Right lobe of liver (tissue), 6 donors: ENCODE results near the gene MUSTN1. TPM values are rescaled to one million over a fixed set of nuclear protein-coding genes. Genes with fewer than 3 reads are reported as not detected.

Source experiments
- ATAC-seq, 4 donors: fragments of 200-7000 bp; cut with Tn5 transposase; one replicate each; pipeline ENCODE4 v1.9.1; 2020; ENCODE audit warnings: mild to moderate bottlenecking in 4 of 4, moderate library complexity in 4 of 4
- DNase-seq, 3 donors: peaks; one replicate each; pipeline ENCODE4 v3.0.0-alpha.2; 2020
- H3K27ac ChIP-seq, 3 donors: fragments of 200-600 bp; one replicate each; pipeline ENCODE4 v1.8.0; 2022
- H3K27me3 ChIP-seq, 2 donors: fragments of 200-600 bp; one replicate each; pipeline ENCODE4 v1.8.0; 2022
- H3K36me3 ChIP-seq, 4 donors: fragments of 200-600 bp; sonication (generic) in 1 of 4; one replicate each; pipeline versions ENCODE4 v1.5.1 to v1.8.0; 2017 to 2022; ENCODE audit warnings: control low read depth in 1 of 4
- H3K4me1 ChIP-seq, 4 donors: fragments of 200-600 bp; sonication (generic) in 1 of 4; one replicate each; pipeline versions ENCODE4 v1.5.1 to v1.8.0; 2017 to 2022; ENCODE audit warnings: control low read depth in 1 of 4
- H3K4me3 ChIP-seq, 3 donors: fragments of 200-600 bp; one replicate each; pipeline ENCODE4 v1.8.0; 2022
- H3K9me3 ChIP-seq, 4 donors: fragments of 200-600 bp; sonication (generic) in 1 of 4; one replicate each; pipeline versions ENCODE4 v1.5.1 to v1.8.0; 2017 to 2022; ENCODE audit warnings: control low read depth in 1 of 4
- CTCF ChIP-seq, 4 donors: fragments of 200-600 bp in 3 of 4; fragments of 450-650 bp in 1 of 4; IDR thresholded peaks; one replicate each; pipeline versions ENCODE4 v1.5.1 to v1.8.0; 2016 to 2022; ENCODE audit warnings: antibody characterized with exemption in 4 of 4, mild to moderate bottlenecking in 2 of 4
- POLR2A ChIP-seq: fragments of 450-650 bp; IDR thresholded peaks from one replicate; pipeline ENCODE4 v1.6.1; 2017; ENCODE audit warnings: antibody characterized with exemption, mild to moderate bottlenecking
- WGBS: methylation state at CpG from one replicate; pipeline ENCODE4 v1.1.6; 2018; ENCODE audit warnings: low coverage, low lambda C conversion rate; ENCODE audit not compliant: insufficient coverage; ENCODE audit errors: missing lambda C conversion rate; 5-methylcytosine and 5-hydroxymethylcytosine counted together
- intact Hi-C, 2 donors: fragments of 100-400 bp; cut with DNase I; formaldehyde crosslinking; loops; one replicate each; pipeline versions ENCODE4 v1.11.2 to v1.14.1; 2022
- total RNA-seq, 6 experiments: library from RNA; depleted of rRNA in 2 of 6; stranded (reverse); fragments of >200 nt in 2 of 6; fragmentation: NEBNext Ultra II Directional in 3 of 6; extraction: Animal tissue kit (Norgen Biotek cat#: 25700) in 3 of 6; gene quantifications; one replicate each; pipeline versions ENCODE4 v1.1.0 to v1.2.4, GENCODE V29; 2016 to 2023
- donor health status: DM: no; HTN: yes; CAD: no.
- donor health status: DM: no; HTN: no; CAD: no.
- donor health status: DM: no; HTN: no; CAD: no.
- donor health status: DM: no; HTN: yes; CAD: no.
- donor health status: DM: no; HTN: yes; CAD: no.

Gene MUSTN1
- total RNA-seq, 6 experiments from 2014 or later = 0.59 to 9.9 (median 5.7) TPM; not detected in 2

GRCh38 chr3:52839892-52840545 is 5.2 kb upstream of the MUSTN1 start:
- TF ChIP-seq CTCF (IDR thresholded peaks at IDR 0.05) (no peak), POLR2A (no peak)
- DNase-seq (peak; percentile 20 to 50 (median 41)), ATAC-seq (no peak)
- peaks cover 0 to 8% (median 0%) of the 10 kb centered on the region in 4 donors for H3K36me3 ChIP-seq
- H3K9me3 ChIP-seq = no peaks in the 10 kb centered on the region
- WGBS = 55% methylated on average over 11 of the region's 23 CpGs
- H3K27me3 ChIP-seq = no peaks in the 10 kb centered on the region
- H3K4me3 ChIP-seq = no peak overlapping the region
- peaks cover 0 to 65% (median 23%) of the 10 kb centered on the region in 4 donors for H3K4me1 ChIP-seq
- intact Hi-C loops = no loop called here
- peak overlapping the region in 1 of 3 donors; percentile 49 for H3K27ac ChIP-seq

DNA sequence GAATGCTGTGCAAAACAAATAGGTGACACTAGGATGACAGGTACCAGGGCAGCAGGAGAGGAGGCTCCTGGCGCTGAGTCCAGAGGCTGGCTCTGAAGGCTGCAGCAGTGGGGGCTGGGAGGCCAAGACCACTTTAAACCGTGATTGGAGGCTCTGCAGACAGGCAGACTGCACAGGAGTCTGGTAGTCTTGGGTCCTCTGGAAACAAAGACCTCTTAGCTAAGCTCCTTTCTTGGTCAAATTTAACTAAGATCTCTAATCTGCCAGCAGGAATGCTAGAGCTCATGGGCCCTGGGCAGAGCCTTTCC is 4.4 kb upstream of the MUSTN1 start:
- Histone ChIP-seq H3K4me1 (peaks cover 0 to 64% (median 21%) of the 10 kb centered on the region in 4 donors), H3K27ac (peak overlapping the region in 1 of 3 donors; percentile 49), H3K4me3 (no peak overlapping the region), H3K36me3 (peaks cover 0 to 8% (median 0%) of the 10 kb centered on the region in 4 donors), H3K27me3 (no peaks in the 10 kb centered on the region), H3K9me3 (no peaks in the 10 kb centered on the region)
- TF ChIP-seq CTCF (IDR thresholded peaks at IDR 0.05) = no peak
- no peak for TF ChIP-seq POLR2A
- ATAC-seq (no peak), DNase-seq (peak in 2 of 3 donors; percentile 14 to 40)
- no CpG with 5 or more reads among the region's 2 CpGs for WGBS
- intact Hi-C loops = no loop called here

DNA sequence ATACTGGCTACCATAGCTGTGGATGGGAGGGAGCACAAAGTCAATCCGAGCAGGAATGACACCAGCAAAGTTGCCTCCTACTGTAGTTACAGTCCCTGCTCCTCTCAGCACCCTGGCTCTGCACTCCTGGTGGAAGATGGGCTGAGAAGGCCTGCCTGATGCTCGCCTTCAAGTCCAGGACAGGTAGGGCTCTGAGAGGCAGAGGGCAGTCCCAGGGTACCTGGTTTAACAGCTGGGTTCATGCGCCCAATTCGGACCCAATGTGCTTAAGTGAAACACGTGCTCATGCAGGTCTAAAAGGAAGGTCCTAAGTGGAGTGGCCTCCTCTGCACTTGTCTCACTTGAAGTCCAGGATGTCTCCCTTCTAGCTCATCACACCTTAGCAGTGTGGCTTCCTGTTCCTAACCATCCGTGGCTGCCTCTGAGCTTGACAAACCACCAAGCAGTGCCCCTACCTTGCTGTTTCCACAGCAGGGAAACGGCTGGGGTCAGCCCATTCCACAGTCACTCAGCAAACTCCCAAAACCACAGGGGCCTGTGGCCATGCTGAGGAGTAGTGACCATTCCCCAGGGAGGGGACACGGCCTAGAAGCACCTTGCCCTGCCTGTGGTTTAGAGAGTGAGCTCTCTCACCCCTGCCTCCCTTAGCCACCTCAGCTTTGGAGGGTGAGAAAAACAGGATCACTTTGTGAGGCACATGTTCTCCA is 3.9 kb upstream of the MUSTN1 start:
- no peaks in the 10 kb centered on the region for H3K27me3 ChIP-seq
- no peaks in the 10 kb centered on the region for H3K9me3 ChIP-seq
- peak overlapping the region in 1 of 3 donors; percentile 49 for H3K27ac ChIP-seq
- intact Hi-C loops = no loop called here
- H3K36me3 ChIP-seq = peaks cover 0 to 8% (median 0%) of the 10 kb centered on the region in 4 donors
- no peak overlapping the region for H3K4me3 ChIP-seq
- TF ChIP-seq CTCF (IDR thresholded peaks at IDR 0.05) (no peak), POLR2A (no peak)
- DNase-seq (peak in 2 of 3 donors; percentile 11 to 28), ATAC-seq (no peak)
- H3K4me1 ChIP-seq = peaks cover 0 to 64% (median 19%) of the 10 kb centered on the region in 4 donors
- 87% methylated on average over 3 of the region's 8 CpGs for WGBS

DNA sequence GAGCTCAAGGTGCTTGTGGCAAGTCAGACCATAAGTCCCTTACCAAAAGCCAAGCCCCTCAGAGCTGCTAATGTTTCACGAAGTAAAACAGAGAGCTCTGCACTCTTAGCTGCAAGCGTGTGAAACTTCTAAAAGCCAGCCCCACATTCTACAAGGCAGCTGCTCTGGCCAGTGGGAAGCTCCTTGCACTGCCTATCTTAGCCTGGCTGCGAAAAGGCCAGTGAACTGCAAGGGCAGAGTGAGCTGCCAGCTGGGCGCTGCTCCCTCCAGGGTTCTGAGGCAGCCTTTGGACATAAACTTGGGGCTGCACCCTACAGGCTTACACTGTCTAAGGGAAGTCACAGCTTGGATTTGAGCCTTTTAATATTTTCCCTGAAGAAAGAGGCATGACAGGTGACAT is 2.2 kb upstream of the MUSTN1 start:
- Histone ChIP-seq H3K9me3 (no peaks in the 10 kb centered on the region), H3K27ac (no peak overlapping the region), H3K4me1 (peaks cover 0 to 63% (median 17%) of the 10 kb centered on the region in 4 donors), H3K4me3 (no peak overlapping the region), H3K36me3 (peaks cover 0 to 8% (median 0%) of the 10 kb centered on the region in 4 donors), H3K27me3 (no peaks in the 10 kb centered on the region)
- no peak for TF ChIP-seq POLR2A
- TF ChIP-seq CTCF (IDR thresholded peaks at IDR 0.05) = no peak
- intact Hi-C loops = no loop called here
- no peak for ATAC-seq
- WGBS = 38% methylated on average over 1 of the region's 4 CpGs
- DNase-seq = peak in 1 of 3 donors; percentile 53
